MV-4-11 (cell line): Measurements from ENCODE around the gene NSUN6.
A peak's percentile ranks its signal among the peaks of the same experiment; 100 is the strongest.
"Not testable (repeated sequence)": the region's sequence is repeated elsewhere in the genome, so short reads cannot be mapped to it uniquely, and the experiment has no call there.

Source experiments
- DNase-seq: peaks from one replicate; lab custom pipeline; 2025; lab: John Stamatoyannopoulos, UW

Gene NSUN6

DNA sequence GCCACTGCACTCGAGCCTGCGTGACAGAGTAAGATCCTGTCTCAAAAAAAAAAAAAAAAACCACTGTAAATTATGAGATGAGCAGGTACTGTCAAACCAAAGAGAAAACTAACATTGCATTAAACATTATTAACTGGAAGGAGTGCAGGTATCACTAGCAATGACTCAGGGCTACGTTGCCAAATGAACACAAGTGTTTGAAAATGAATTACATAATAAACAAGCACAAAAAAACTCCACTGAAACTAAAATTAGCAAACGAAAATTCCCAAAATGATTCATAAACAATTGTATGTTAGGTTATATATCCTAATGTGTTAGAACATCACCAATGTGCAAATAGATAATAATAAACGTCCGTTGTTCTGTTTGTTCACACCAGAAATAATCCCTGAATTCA lies 42.8 kb downstream of the NSUN6 start:
- DNase-seq: no peak

GRCh38 chr10:18607503-18608378 lies 43.6 kb downstream of the NSUN6 start:
- DNase-seq: peak; percentile 7

GRCh38 chr10:18606051-18606695 lies 45.2 kb downstream of the NSUN6 start:
- DNase-seq: no peak

DNA sequence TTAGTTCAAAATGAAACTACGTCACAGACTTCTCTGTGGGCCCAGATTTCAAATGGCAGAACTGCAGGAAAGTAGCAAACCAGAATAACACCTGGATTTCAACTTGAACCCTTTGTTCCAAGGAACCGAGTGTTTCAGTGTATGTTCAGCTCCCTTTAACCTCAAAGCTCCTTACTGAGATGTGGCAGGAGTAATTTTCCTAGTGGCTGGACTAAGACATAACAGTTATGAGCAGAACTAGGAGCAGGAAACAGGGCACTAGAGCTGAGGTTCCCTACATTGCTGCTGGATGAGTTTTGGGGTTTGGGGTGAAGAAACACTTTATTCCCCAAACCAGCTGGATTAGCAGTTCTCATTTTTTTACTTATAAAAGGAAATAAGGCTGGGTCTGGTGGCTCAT lies 50.1 kb downstream of the NSUN6 start:
- no peak for DNase-seq

- DNase-seq: no peak
Observed at GRCh38 chr10:18599392-18599791, 52.0 kb downstream of the NSUN6 start.

DNA sequence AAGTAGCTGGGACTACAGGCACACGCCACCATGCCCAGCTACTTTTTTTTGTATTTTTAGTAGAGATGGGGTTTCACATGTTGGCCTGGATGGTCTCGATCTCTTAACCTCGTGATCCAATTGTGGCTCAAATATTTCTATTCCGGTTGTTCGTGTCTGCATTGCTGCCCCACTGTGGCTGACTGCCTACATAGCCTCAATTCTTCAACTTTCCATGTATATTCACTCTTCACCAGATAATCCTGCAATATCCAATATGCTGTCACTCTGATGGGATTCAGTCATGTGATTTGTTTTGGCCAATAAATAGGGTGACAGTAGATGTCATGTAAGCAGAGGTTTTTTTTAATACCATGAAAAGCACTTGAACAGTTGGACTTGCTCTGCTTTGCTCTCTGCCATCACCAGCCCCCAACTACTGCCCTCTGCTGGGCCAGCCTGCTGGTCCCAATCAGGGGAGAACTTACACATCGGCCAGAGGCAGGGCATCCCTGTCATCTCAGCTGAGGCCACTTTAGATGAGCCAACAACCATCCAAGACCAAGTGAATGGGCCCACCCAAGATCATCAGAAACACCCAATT lies 56.7 kb downstream of the NSUN6 start:
- no peak for DNase-seq

DNA sequence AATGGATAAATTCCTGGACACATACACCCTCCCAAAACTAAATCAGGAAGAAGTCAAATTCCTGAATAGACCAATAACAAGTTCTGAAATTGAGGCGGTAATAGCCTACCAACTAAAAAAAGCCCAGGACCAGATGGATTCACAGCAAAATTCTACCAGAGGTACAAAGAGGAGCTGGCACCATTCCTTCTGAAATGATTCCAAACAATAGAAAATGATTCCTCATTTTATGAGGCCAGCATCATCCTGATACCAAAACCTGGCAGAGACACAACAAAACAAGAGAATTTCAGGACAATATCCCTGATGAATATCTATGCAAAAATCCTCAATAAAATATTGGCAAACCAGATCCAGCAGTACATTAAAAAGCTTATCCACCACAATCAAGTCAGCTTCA lies 60.2 kb downstream of the NSUN6 start:
- DNase-seq: not testable (repeated sequence)

- DNase-seq: not testable (repeated sequence)
Observed at GRCh38 chr10:18586637-18587036, 64.8 kb downstream of the NSUN6 start.

- DNase-seq: peak; percentile 47
Observed at GRCh38 chr10:18583575-18584270, 67.7 kb downstream of the NSUN6 start.

- peak; percentile 69 for DNase-seq
Observed at GRCh38 chr10:18582803-18583202, 68.6 kb downstream of the NSUN6 start.

GRCh38 chr10:18577823-18578685 lies 73.3 kb downstream of the NSUN6 start:
- no peak for DNase-seq

DNA sequence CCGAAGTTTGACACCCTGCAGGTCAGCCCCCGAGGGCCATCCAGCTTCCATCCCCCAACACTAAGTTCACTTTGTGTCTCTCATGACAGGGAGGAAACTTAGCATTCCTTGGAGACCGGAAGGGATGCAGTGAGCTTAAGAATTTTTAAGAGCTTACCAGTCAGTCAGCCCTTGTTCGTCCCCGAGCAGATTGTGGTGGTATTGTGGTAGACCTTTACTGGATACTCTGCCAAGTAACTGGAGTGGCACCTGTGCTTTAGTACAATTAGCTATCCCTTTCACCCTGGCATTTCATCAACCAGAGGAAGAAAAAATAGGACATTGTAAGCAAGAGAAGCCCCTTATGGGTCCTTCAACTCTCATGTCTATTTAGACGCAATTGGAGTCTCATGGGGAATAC lies 74.8 kb downstream of the NSUN6 start:
- DNase-seq: no peak

- DNase-seq: no peak
Observed at GRCh38 chr10:18572959-18573561, 78.3 kb downstream of the NSUN6 start.

DNA sequence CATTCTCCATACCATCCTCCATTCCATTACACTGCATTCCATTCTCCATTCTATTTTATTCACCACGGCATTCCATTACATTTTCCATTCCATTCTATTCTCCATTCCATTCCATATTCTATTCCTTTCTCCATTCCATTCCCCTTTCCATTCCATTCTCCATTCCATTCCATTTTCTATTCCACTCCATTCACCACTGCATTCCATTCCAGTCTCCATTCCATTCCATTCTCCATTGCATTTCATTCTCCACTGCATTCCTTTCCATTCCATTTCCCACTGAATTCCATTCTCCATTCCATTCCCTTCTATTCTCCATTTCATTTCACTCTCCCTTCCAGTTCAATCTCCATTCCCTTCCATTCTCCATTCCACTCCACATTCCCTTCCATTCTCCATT lies 79.6 kb downstream of the NSUN6 start:
- DNase-seq: no peak

DNA sequence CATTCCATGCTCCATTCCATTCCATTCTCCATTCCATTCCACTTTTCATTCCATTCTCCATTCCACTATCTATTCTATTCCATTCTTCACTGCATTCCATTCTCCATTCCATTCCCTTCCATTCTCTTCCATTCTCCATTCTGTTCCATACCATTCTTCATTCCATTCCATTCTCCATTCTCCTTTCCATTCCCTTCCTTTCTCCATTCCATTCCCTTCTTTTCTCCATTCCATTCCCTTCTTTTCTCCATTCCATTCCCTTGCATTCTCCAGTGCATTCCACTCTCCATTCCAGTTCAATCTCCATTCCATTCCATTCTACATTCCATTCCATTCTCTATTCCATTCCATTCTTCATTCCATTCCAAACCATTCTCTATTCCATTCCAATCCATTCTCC lies 80.3 kb downstream of the NSUN6 start:
- no peak for DNase-seq

DNA sequence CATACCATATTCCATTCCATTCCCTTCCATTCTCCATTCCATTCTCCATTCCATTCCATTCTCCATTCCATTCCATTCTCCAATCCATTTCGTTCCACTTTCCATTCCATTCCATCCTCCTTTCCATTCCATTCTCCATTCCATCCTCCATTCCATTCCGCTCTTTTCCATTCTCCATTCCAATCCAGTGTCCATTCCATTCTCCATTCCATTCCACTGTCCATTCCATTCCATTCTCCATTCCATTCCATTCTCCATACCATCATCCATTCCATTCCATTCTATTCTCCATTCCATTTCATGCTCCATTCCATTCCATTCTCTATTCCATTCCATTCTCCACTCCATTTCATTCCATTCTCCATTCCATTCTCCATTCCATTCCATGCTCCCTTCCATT lies 81.0 kb downstream of the NSUN6 start:
- DNase-seq: not testable (repeated sequence)

DNA sequence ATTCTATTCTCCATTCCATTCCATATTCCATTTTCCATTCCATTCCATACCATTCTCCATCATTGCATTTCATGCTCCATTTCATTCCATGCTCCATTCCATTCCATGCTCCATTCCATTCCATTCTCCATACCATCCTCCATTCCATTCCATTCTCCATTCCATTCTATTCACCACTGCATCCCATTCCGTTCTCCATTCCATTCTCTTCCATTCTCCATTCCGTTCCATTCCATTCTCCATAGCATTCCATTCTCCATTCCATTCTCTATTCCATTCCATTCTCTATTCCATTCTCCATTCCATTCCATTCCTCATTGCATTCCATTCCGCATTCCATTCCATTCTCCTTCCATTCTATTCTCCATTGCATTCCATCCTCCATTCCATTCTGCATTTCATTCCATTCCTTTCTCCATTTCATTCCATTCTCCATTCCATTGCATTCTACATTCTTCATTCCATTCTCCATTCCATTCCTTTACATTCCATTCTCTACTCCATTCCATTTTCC lies 84.0 kb downstream of the NSUN6 start:
- no peak for DNase-seq

DNA sequence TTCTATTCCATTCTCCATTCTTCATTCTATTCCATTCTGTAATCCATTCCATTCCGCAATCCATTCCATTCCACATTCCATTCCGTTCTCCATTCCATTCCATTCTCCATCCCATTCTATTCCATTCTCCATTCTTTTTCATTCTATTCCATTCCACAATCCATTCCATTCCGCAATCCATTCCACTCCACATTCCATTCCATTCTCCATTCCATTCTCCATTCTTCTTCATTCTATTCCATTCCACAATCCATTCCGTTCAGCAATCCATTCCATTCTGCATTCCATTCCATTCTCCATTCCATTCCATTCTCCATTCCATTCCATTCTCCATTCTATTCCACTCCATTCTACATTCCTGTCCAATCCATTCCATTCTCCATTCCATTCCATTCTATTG lies 85.2 kb downstream of the NSUN6 start:
- no peak for DNase-seq

DNA sequence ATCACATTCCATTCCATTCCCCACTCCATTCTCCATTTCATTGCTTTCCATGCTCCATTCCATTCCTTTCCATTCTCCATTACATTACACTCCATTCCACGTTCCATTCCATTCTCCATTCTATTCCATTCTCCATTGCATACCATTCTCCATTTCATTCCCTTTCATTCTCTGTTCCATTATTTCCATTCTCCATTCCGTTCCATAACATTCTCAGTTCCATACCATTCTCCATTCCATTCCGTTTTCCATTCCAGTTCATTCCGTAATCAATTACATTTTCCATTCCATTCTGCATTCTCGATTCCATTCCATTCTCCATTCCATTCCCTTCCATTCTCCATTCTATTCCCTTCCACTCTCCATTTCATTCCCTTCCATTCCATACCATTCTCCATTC lies 86.4 kb downstream of the NSUN6 start:
- no peak for DNase-seq

GRCh38 chr10:18563003-18563726 lies 88.2 kb downstream of the NSUN6 start:
- no peak for DNase-seq
